ENCODE data around the gene MYO5C.

The MYO5C gene

GRCh38 chr15:52193791-52194190, 101.8 kb downstream of the MYO5C start:
- TF ChIP-seq CTCF (conservative IDR thresholded peaks at IDR 0.05) (no peak), ZFX (IDR thresholded peaks at IDR 0.05) (no peak)
- H3K27ac ChIP-seq: no peak overlapping the region

- no peak overlapping the region for H3K27ac ChIP-seq
- TF ChIP-seq CTCF (conservative IDR thresholded peaks at IDR 0.05): no peak
These were observed 102.3 kb downstream of the MYO5C start for GRCh38 chr15:52193321-52193720.

- TF ChIP-seq ZFX (IDR thresholded peaks at IDR 0.05) (no peak), CTCF (conservative IDR thresholded peaks at IDR 0.05) (no peak)
- no peak within 1 kb of the TSS for H3K27ac ChIP-seq
These were observed 104.4 kb downstream of the MYO5C start, which contains the start of gene GNB5 for GRCh38 chr15:52191207-52191606. Gene GNB5 (minus strand): TSS chr15:52191392. CDS start chr15:52184676, 6,716 bp downstream.

- TF ChIP-seq ZFX (IDR thresholded peaks at IDR 0.05) (no peak), CTCF (conservative IDR thresholded peaks at IDR 0.05) (no peak)
- H3K27ac ChIP-seq: no peak overlapping the region
These were observed 108.7 kb downstream of the MYO5C start for GRCh38 chr15:52186651-52187486.

- no peak overlapping the region for H3K27ac ChIP-seq
- no peak for TF ChIP-seq CTCF (conservative IDR thresholded peaks at IDR 0.05)
- no peak for TF ChIP-seq ZFX (IDR thresholded peaks at IDR 0.05)
These were observed 110.4 kb downstream of the MYO5C start for GRCh38 chr15:52185151-52185561.

- TF ChIP-seq ZFX (IDR thresholded peaks at IDR 0.05) (no peak), CTCF (conservative IDR thresholded peaks at IDR 0.05) (no peak)
- H3K27ac ChIP-seq: no peak overlapping the region
These were observed 110.9 kb downstream of the MYO5C start for GRCh38 chr15:52184721-52185120.

GRCh38 chr15:52183562-52184173, 111.9 kb downstream of the MYO5C start:
- H3K27ac ChIP-seq: no peak overlapping the region
- TF ChIP-seq CTCF (conservative IDR thresholded peaks at IDR 0.05) (peak; percentile 75), ZFX (IDR thresholded peaks at IDR 0.05) (no peak)
